Activated T-cell treated with anti-CD3 and anti-CD28 coated beads, Interleukin-2, amount 50 U/mL, for 48 hours (primary cell): ENCODE results near the gene ACTBL2.

ENCODE experiments used
- DNase-seq, 2 experiments: peaks; one replicate each; pipeline ENCODE4 v3.0.0-alpha.2; 2020

Gene ACTBL2

GRCh38 chr5:57448287-57448686, 34.3 kb downstream of the ACTBL2 start:
- DNase-seq: no peak

- DNase-seq: no peak
These were observed 35.0 kb downstream of the ACTBL2 start for GRCh38 chr5:57447658-57448057.

GRCh38 chr5:57446966-57447365, 35.6 kb downstream of the ACTBL2 start:
- no peak for DNase-seq

GRCh38 chr5:57445705-57446037, 36.9 kb downstream of the ACTBL2 start:
- no peak for DNase-seq

- no peak for DNase-seq
These were observed 37.5 kb downstream of the ACTBL2 start for GRCh38 chr5:57445006-57445704.

GRCh38 chr5:57442080-57442839, 40.4 kb downstream of the ACTBL2 start:
- DNase-seq: peak in 1 of 2 experiments; percentile 17

- no peak for DNase-seq
These were observed 41.1 kb downstream of the ACTBL2 start for GRCh38 chr5:57441557-57441956.

GRCh38 chr5:57439601-57440000, 43.0 kb downstream of the ACTBL2 start:
- no peak for DNase-seq

GRCh38 chr5:57437976-57438805, 44.4 kb downstream of the ACTBL2 start:
- no peak for DNase-seq

GRCh38 chr5:57436586-57436985, 46.0 kb downstream of the ACTBL2 start:
- DNase-seq: no peak

- no peak for DNase-seq
These were observed 46.9 kb downstream of the ACTBL2 start for GRCh38 chr5:57435701-57436134.

- no peak for DNase-seq
These were observed 47.9 kb downstream of the ACTBL2 start for GRCh38 chr5:57434683-57435082.

GRCh38 chr5:57434227-57434640, 48.4 kb downstream of the ACTBL2 start:
- DNase-seq: no peak

- no peak for DNase-seq
These were observed 49.7 kb downstream of the ACTBL2 start for GRCh38 chr5:57432876-57433275.

- no peak for DNase-seq
These were observed 50.9 kb downstream of the ACTBL2 start for GRCh38 chr5:57431759-57432158.
